ENCODE measurements around the gene GSTT2B.
"Not testable (repeated sequence)": the region's sequence is repeated elsewhere in the genome, so short reads cannot be mapped to it uniquely, and the experiment has no call there.

The GSTT2B gene

GRCh38 chr22:23961084-23961771 is at the start of gene GSTT2B:
TSS of gene GSTT2B (minus strand) at chr22:23961195. CDS start at chr22:23961131, 64 bp downstream.
- not testable (repeated sequence) for DNase-seq

- DNase-seq = no peak
Observed at GRCh38 chr22:24010018-24010391, 49.0 kb upstream of the GSTT2B start.

GRCh38 chr22:24009227-24010017 is 48.4 kb upstream of the GSTT2B start:
- DNase-seq = no peak

- DNase-seq = no peak
Observed at GRCh38 chr22:24008381-24009226, 47.6 kb upstream of the GSTT2B start.

GRCh38 chr22:24008022-24008283 is 47.0 kb upstream of the GSTT2B start:
- no peak for DNase-seq

GRCh38 chr22:24007253-24008021 is 46.4 kb upstream of the GSTT2B start:
- DNase-seq = no peak

GRCh38 chr22:24006914-24007214 is 45.9 kb upstream of the GSTT2B start:
- DNase-seq = no peak

GRCh38 chr22:24006207-24006913 is 45.4 kb upstream of the GSTT2B start:
- DNase-seq = no peak

GRCh38 chr22:24005201-24005600 is 44.2 kb upstream of the GSTT2B start, which contains the start of gene GSTT4:
TSS of gene GSTT4 (minus strand) at chr22:24005453. CDS start at chr22:24005356, 97 bp downstream.
- DNase-seq = no peak

- no peak for DNase-seq
Observed at GRCh38 chr22:24003887-24004286, 42.9 kb upstream of the GSTT2B start.

- no peak for DNase-seq
Observed at GRCh38 chr22:24002851-24003250, 41.9 kb upstream of the GSTT2B start.

GRCh38 chr22:24002272-24002671 is 41.3 kb upstream of the GSTT2B start:
- DNase-seq = no peak

- DNase-seq = no peak
Observed at GRCh38 chr22:24001314-24001713, 40.3 kb upstream of the GSTT2B start.

GRCh38 chr22:23999779-24000178 is 38.8 kb upstream of the GSTT2B start:
- not testable (repeated sequence) for DNase-seq

GRCh38 chr22:23997092-23997491 is 36.1 kb upstream of the GSTT2B start:
- DNase-seq = no peak

- not testable (repeated sequence) for DNase-seq
Observed at GRCh38 chr22:23993581-23994177, 32.7 kb upstream of the GSTT2B start.

- not testable (repeated sequence) for DNase-seq
Observed at GRCh38 chr22:23993080-23993479, 32.1 kb upstream of the GSTT2B start.

GRCh38 chr22:23989583-23990244 is 28.7 kb upstream of the GSTT2B start:
- DNase-seq = not testable (repeated sequence)

- DNase-seq = not testable (repeated sequence)
Observed at GRCh38 chr22:23986538-23987178, 25.7 kb upstream of the GSTT2B start.

- not testable (repeated sequence) for DNase-seq
Observed at GRCh38 chr22:23986089-23986488, 25.1 kb upstream of the GSTT2B start.

- peak in 1 of 2 experiments; percentile 57 for DNase-seq
Observed at GRCh38 chr22:23984430-23984829, 23.4 kb upstream of the GSTT2B start.
